HEK293 (cell line): ENCODE results near the gene EYA2.

ENCODE experiments used
- CTCF ChIA-PET: fragments of 350-600 bp; formaldehyde crosslinking; extraction: SDS; loops from one replicate; lab custom pipeline; 2021; ENCODE audit warnings: antibody characterized with exemption; lab: Yijun Ruan, JAX
- POLR2A ChIA-PET: fragments of 300-600 bp; formaldehyde crosslinking; extraction: SDS; loops from one replicate; lab custom pipeline; 2020; ENCODE audit warnings: antibody characterized with exemption, inconsistent platforms; lab: Yijun Ruan, JAX
- H3K27ac ChIP-seq: fragments of 200-500 bp; sonication (Bioruptor generic); 2 replicates; pipeline ENCODE4 v1.5.1; 2014; ENCODE audit warnings: low read depth, low read length, control low read depth, inconsistent platforms; ENCODE audit errors: extremely low read depth
- H3K36me3 ChIP-seq, 2 experiments: fragments of 200-500 bp in 1 of 2; sonication (Bioruptor generic) in 1 of 2; 1 replicate in 1 of 2; 2 replicates in 1 of 2; pipeline ENCODE4 v1.5.1; 2014 to 2017; ENCODE audit warnings: inconsistent platforms in 2 of 2, low read length in 2 of 2; ENCODE audit not compliant: control insufficient read depth in 2 of 2, insufficient read depth in 1 of 2
- H3K4me1 ChIP-seq: fragments of 200-500 bp; sonication (Bioruptor generic); 2 replicates; pipeline ENCODE4 v1.5.1; 2014; ENCODE audit warnings: mild to moderate bottlenecking, low read length, inconsistent platforms; ENCODE audit not compliant: control insufficient read depth, insufficient read depth
- H3K4me3 ChIP-seq: 2 replicates; pipeline ENCODE4 v1.5.1; 2011; ENCODE audit warnings: low read depth, mild to moderate bottlenecking, control low read depth, low read length, moderate library complexity
- H3K9me3 ChIP-seq: fragments of 200-500 bp; sonication (Bioruptor generic); 2 replicates; pipeline ENCODE4 v1.5.1; 2014; ENCODE audit warnings: low read depth, low read length, inconsistent platforms; ENCODE audit not compliant: control insufficient read depth, insufficient read depth
- BCL11B ChIP-seq: fragments of 450-650 bp; formaldehyde crosslinking; IDR thresholded peaks from 2 replicates; pipeline ENCODE4 v1.5.1; 2016; ENCODE audit warnings: low read depth, missing biosample characterization, missing genetic modification characterization
- BCL6B ChIP-seq: fragments of 450-650 bp; formaldehyde crosslinking; IDR thresholded peaks from 2 replicates; pipeline ENCODE4 v1.5.1; 2017; ENCODE audit warnings: missing biosample characterization, missing genetic modification characterization
- PATZ1 ChIP-seq: fragments of 450-650 bp; formaldehyde crosslinking; IDR thresholded peaks from 2 replicates; pipeline ENCODE4 v1.5.1; 2016; ENCODE audit warnings: missing biosample characterization, missing genetic modification characterization
- PRDM1 ChIP-seq: fragments of 450-650 bp; formaldehyde crosslinking; IDR thresholded peaks from 2 replicates; pipeline ENCODE4; 2016; ENCODE audit warnings: missing biosample characterization, missing genetic modification characterization
- SCRT1 ChIP-seq: fragments of 450-650 bp; formaldehyde crosslinking; IDR thresholded peaks from 2 replicates; pipeline ENCODE4 v1.5.1; 2016; ENCODE audit warnings: missing biosample characterization, missing genetic modification characterization, borderline replicate concordance
- YY2 ChIP-seq: fragments of 450-650 bp; formaldehyde crosslinking; IDR thresholded peaks from 2 replicates; pipeline ENCODE4 v1.5.1; 2016; ENCODE audit warnings: missing biosample characterization, missing genetic modification characterization
- ZNF140 ChIP-seq: fragments of 450-650 bp; formaldehyde crosslinking; IDR thresholded peaks from 2 replicates; pipeline ENCODE4 v1.5.1; 2016; ENCODE audit warnings: missing biosample characterization, missing genetic modification characterization
- ZNF157 ChIP-seq: fragments of 450-650 bp; formaldehyde crosslinking; IDR thresholded peaks from 2 replicates; pipeline ENCODE4 v1.5.1; 2016; ENCODE audit warnings: missing biosample characterization, missing genetic modification characterization
- ZNF18 ChIP-seq: fragments of 450-650 bp; formaldehyde crosslinking; IDR thresholded peaks from 2 replicates; pipeline ENCODE4 v1.5.1; 2016; ENCODE audit warnings: missing biosample characterization, missing genetic modification characterization
- ZNF19 ChIP-seq: fragments of 450-650 bp; formaldehyde crosslinking; IDR thresholded peaks from 2 replicates; pipeline ENCODE4; 2016; ENCODE audit warnings: missing biosample characterization, missing genetic modification characterization, low read depth
- ZNF416 ChIP-seq: fragments of 450-650 bp; formaldehyde crosslinking; IDR thresholded peaks from 2 replicates; pipeline ENCODE4 v1.5.1; 2016; ENCODE audit warnings: missing biosample characterization, missing genetic modification characterization
- ZNF658 ChIP-seq: fragments of 450-650 bp; formaldehyde crosslinking; IDR thresholded peaks from 2 replicates; pipeline ENCODE4; 2016; ENCODE audit warnings: missing biosample characterization, missing genetic modification characterization
- ZNF660 ChIP-seq: fragments of 450-650 bp; IDR thresholded peaks from 2 replicates; pipeline ENCODE4 v1.5.1; 2018; ENCODE audit warnings: missing biosample characterization, mild to moderate bottlenecking, missing genetic modification characterization
- ZNF670 ChIP-seq: fragments of 450-650 bp; formaldehyde crosslinking; IDR thresholded peaks from 2 replicates; pipeline ENCODE4 v1.5.1; 2016; ENCODE audit warnings: missing biosample characterization, missing genetic modification characterization, low read depth
- ZNF692 ChIP-seq: fragments of 450-650 bp; formaldehyde crosslinking; IDR thresholded peaks from 2 replicates; pipeline ENCODE4 v1.5.1; 2016; ENCODE audit warnings: missing biosample characterization, missing genetic modification characterization
- ZNF707 ChIP-seq: fragments of 450-650 bp; formaldehyde crosslinking; IDR thresholded peaks from 2 replicates; pipeline ENCODE4 v1.5.1; 2016; ENCODE audit warnings: missing biosample characterization, missing genetic modification characterization

EYA2 gene

GRCh38 chr20:47031821-47032220, 137.2 kb downstream of the EYA2 start (continued):
- TF ChIP-seq YY2 (tag by site-specific recombination) = no peak
- no peak for TF ChIP-seq ZNF140 (tag by site-specific recombination)
- TF ChIP-seq SCRT1 (tag by site-specific recombination) = no peak
- no peak for TF ChIP-seq ZNF19

GRCh38 chr20:47032933-47033578, 138.4 kb downstream of the EYA2 start:
- CTCF ChIA-PET = no interaction called here
- Histone ChIP-seq H3K27ac (no peak overlapping the region), H3K36me3 (peaks cover 0 to 6% of the 10 kb centered on the region in 2 experiments; a peak in 1 of 3 replicates), H3K4me1 (no peaks in the 10 kb centered on the region), H3K4me3 (no peak overlapping the region), H3K9me3 (no peaks in the 10 kb centered on the region)
- TF ChIP-seq PATZ1 = no peak
- no peak for TF ChIP-seq ZNF692 (tag by site-specific recombination)
- POLR2A ChIA-PET = no interaction called here

- Histone ChIP-seq H3K4me3 (no peak overlapping the region), H3K9me3 (no peaks in the 10 kb centered on the region), H3K27ac (no peak overlapping the region), H3K36me3 (peaks cover 0 to under 1% of the 10 kb centered on the region in 2 experiments; a peak in 1 of 3 replicates), H3K4me1 (no peaks in the 10 kb centered on the region)
- CTCF ChIA-PET = no interaction called here
- no peak for TF ChIP-seq ZNF18
- no peak for TF ChIP-seq ZNF660
- TF ChIP-seq PRDM1 (tag by site-specific recombination) = no peak
- TF ChIP-seq ZNF707 = no peak
- no peak for TF ChIP-seq ZNF670
- no peak for TF ChIP-seq ZNF416
- TF ChIP-seq ZNF157 = no peak
- no peak for TF ChIP-seq BCL11B (tag by site-specific recombination)
- no peak for TF ChIP-seq BCL6B
- no peak for TF ChIP-seq ZNF658 (tag by site-specific recombination)
- POLR2A ChIA-PET = no interaction called here
Observed at GRCh38 chr20:47033665-47034064, 139.0 kb downstream of the EYA2 start.
